Fibroblast of pulmonary artery (primary cell): ENCODE results near the gene ADNP.

ENCODE experiments used
- DNase-seq: peaks from one replicate; pipeline ENCODE4 v3.0.0-alpha.2; 2010; ENCODE audit warnings: low read depth
- H3K4me3 ChIP-seq: replicated peaks from 2 replicates; pipeline ENCODE4 v1.5.1; 2011; ENCODE audit warnings: low read depth, mild to moderate bottlenecking, control low read depth, low read length, moderate library complexity
- TF ChIP-seq, protein P1 (sequence below): IDR thresholded peaks from 2 replicates; pipeline ENCODE4 v1.5.1; 2011; ENCODE audit warnings: mild to moderate bottlenecking, control low read depth, low read length, inconsistent platforms; ENCODE audit errors: missing control alignments

Gene ADNP

DNA sequence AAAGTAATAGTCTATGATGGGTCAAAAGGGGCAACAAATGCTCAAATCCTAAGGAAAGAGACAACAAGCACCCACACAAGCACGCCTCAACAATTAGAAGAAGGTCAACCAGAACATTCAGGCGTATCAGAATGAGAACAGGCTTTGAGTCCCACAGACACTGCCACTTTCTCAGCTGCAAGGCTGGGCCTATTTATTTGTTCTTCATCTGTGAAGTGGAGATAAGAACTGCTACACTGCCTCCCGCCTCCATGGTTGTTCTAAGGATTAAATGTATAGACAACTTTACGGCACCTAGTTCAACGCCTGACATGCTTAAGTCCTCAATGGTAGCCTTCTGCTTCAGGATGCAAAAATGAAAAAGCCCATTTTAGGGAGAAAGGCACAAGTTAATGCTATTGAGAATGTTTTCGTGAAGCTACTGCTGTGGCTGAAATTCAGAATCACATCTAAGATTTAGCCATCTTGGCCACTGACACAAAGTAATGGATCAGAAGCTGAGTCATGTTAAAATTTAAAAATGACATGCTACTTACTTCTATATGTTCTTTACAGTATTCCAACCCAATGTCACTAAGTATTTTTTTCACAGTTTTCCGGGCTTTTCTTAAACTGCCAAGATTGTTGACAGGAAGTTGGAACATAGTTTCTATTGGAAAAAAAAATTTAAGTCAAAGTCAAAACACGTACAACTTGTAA lies 27.7 kb downstream of the ADNP start:
- H3K4me3 ChIP-seq, result no peak overlapping the region
- TF ChIP-seq, protein P1, sequence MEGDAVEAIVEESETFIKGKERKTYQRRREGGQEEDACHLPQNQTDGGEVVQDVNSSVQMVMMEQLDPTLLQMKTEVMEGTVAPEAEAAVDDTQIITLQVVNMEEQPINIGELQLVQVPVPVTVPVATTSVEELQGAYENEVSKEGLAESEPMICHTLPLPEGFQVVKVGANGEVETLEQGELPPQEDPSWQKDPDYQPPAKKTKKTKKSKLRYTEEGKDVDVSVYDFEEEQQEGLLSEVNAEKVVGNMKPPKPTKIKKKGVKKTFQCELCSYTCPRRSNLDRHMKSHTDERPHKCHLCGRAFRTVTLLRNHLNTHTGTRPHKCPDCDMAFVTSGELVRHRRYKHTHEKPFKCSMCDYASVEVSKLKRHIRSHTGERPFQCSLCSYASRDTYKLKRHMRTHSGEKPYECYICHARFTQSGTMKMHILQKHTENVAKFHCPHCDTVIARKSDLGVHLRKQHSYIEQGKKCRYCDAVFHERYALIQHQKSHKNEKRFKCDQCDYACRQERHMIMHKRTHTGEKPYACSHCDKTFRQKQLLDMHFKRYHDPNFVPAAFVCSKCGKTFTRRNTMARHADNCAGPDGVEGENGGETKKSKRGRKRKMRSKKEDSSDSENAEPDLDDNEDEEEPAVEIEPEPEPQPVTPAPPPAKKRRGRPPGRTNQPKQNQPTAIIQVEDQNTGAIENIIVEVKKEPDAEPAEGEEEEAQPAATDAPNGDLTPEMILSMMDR, result no peak
- no peak for DNase-seq

DNA sequence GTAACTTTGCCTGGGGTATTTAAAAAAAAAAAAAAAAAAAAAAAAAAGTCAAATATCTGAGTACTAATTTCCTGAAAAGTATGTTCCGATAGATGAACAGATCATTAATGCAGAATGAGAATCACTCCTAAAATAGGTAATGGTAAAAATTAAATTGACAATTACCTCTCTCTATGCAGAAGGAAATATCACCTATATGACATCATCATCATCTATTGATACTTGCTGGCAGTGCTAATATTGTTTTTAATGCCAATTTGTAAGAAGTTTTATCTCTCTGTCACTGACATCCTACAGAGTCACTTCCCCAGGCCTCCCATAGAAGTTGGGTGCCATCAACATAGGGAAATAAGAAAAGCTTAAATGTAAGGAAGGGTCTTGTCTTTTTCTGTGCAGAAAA lies 29.9 kb downstream of the ADNP start:
- DNase-seq, result no peak
- TF ChIP-seq, protein P1, result no peak
- H3K4me3 ChIP-seq, result no peak overlapping the region

GRCh38 chr20:50900261-50900660 lies 31.0 kb downstream of the ADNP start:
- no peak overlapping the region for H3K4me3 ChIP-seq
- TF ChIP-seq, protein P1, result no peak
- DNase-seq, result no peak

GRCh38 chr20:50898475-50898874 lies 32.8 kb downstream of the ADNP start:
- H3K4me3 ChIP-seq, result no peak overlapping the region
- DNase-seq, result no peak
- TF ChIP-seq, protein P1, result no peak

GRCh38 chr20:50895111-50895830 lies 36.0 kb downstream of the ADNP start:
- no peak for DNase-seq
- H3K4me3 ChIP-seq, result no peak overlapping the region

DNA sequence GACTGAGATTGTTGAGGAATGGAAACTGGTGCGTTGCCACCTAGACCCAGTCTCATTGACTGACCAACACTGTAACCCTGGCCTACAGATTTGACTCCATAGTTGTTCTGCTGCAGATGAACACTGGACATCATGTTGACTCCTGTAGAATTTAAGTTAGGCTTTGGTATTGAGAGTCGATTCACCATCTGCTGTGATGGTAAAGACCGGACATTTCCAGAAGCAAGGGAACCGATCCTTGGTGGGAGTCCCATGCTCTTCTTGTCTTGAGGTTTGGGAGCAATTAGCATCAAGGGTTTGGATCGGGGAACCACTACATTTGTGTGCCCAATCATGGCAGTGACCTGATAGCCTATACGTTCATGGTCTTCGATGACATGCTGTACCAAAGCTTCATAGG lies 37.6 kb downstream of the ADNP start:
- H3K4me3 ChIP-seq, result no peak overlapping the region
- TF ChIP-seq, protein P1, result no peak
- DNase-seq, result no peak

More at GRCh38 chr20:50895111-50895830, 36.0 kb downstream of the ADNP start:
- TF ChIP-seq, protein P1, result no peak

DNA sequence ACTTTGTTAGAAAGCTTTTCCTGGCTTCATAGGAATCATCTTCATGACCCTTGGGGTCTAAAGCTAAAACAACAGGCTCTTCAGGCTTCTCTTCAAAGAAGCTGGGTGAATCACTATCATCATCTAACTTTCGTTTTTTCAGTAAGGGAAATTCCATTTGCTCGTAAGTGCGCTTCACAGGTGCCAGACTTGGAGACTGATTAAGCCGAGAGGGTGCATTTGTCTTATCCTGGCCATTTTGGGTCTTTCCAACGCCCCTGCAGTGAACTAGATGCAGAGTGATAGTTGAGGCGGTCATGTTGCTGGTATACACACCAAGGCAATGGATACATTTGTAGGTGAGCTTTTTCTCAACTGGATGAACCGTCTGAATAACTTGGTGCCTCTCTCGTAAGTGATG lies 38.8 kb downstream of the ADNP start:
- DNase-seq, result no peak
- TF ChIP-seq, protein P1, result no peak
- H3K4me3 ChIP-seq, result no peak overlapping the region
